Measurements from ENCODE around the gene STPG4.

- TF ChIP-seq, protein P1, sequence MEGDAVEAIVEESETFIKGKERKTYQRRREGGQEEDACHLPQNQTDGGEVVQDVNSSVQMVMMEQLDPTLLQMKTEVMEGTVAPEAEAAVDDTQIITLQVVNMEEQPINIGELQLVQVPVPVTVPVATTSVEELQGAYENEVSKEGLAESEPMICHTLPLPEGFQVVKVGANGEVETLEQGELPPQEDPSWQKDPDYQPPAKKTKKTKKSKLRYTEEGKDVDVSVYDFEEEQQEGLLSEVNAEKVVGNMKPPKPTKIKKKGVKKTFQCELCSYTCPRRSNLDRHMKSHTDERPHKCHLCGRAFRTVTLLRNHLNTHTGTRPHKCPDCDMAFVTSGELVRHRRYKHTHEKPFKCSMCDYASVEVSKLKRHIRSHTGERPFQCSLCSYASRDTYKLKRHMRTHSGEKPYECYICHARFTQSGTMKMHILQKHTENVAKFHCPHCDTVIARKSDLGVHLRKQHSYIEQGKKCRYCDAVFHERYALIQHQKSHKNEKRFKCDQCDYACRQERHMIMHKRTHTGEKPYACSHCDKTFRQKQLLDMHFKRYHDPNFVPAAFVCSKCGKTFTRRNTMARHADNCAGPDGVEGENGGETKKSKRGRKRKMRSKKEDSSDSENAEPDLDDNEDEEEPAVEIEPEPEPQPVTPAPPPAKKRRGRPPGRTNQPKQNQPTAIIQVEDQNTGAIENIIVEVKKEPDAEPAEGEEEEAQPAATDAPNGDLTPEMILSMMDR (IDR thresholded peaks at IDR 0.05), result no peak
- TF ChIP-seq POLR2A (IDR thresholded peaks at IDR 0.05), result no peak
Observed at GRCh38 chr2:47181176-47181575, 26.1 kb upstream of the STPG4 start.

Measured in prostate gland (tissue), 2 donors.